Activated B cell treated with CpG ODN at 0.5 μM for 24 hours (primary cell): Measurements from ENCODE around the gene MINDY4. TPM values are rescaled to one million over a fixed set of nuclear protein-coding genes. Genes with fewer than 3 reads are reported as not detected.

ENCODE experiments used
- ATAC-seq: fragments of 200-7000 bp; cut with Tn5 transposase; one replicate; pipeline ENCODE4 v1.10.0; 2021; ENCODE audit warnings: low read depth, mild to moderate bottlenecking, moderate library complexity
- CTCF ChIA-PET: fragments of 350-600 bp; sonication (Branson Sonifier 250); formaldehyde crosslinking; loops from one replicate; lab custom pipeline; 2021; ENCODE audit warnings: antibody characterized with exemption; lab: Charles Lee
- POLR2A ChIA-PET: fragments of 350-600 bp; sonication (Branson Sonifier 250); formaldehyde crosslinking; loops from one replicate; lab custom pipeline; 2021; ENCODE audit warnings: antibody characterized with exemption; lab: Charles Lee
- DNase-seq: peaks from one replicate; pipeline ENCODE4 v3.0.0; 2022
- H3K27ac Mint-ChIP-seq: one replicate; pipeline ENCODE4 v1.8.0; 2020; ENCODE audit warnings: mixed read lengths
- H3K27me3 Mint-ChIP-seq: one replicate; pipeline ENCODE4 v1.8.0; 2021; ENCODE audit warnings: mixed read lengths
- H3K36me3 Mint-ChIP-seq: one replicate; pipeline ENCODE4 v1.8.0; 2021; ENCODE audit warnings: low read depth, mixed read lengths
- H3K4me1 Mint-ChIP-seq: one replicate; pipeline ENCODE4 v1.8.0; 2021; ENCODE audit warnings: mixed read lengths
- H3K4me3 Mint-ChIP-seq: one replicate; pipeline ENCODE4 v1.8.0; 2020; ENCODE audit warnings: mild to moderate bottlenecking, mixed read lengths
- H3K9me3 Mint-ChIP-seq: one replicate; pipeline ENCODE4 v1.8.0; 2020; ENCODE audit warnings: mixed read lengths
- intact Hi-C: fragments of 100-400 bp; cut with micrococcal nuclease; formaldehyde crosslinking; loops from one replicate; pipeline ENCODE4 v1.15.1; 2024
- total RNA-seq: library from RNA; stranded (reverse); gene quantifications from 2 replicates; pipeline ENCODE4 v1.2.3, GENCODE V29; 2022
- TF ChIP-seq, protein P1 (sequence below): fragments of 200-600 bp; IDR thresholded peaks from one replicate; pipeline ENCODE4 v1.8.0; 2022; ENCODE audit warnings: antibody characterized with exemption, mild to moderate bottlenecking

MINDY4 gene
- total RNA-seq, 1 donor from 2014 or later: 1.2 TPM

GRCh38 chr7:30837581-30837980, 66.4 kb downstream of the MINDY4 start:
- Mint-ChIP-seq H3K27me3 (no peaks in the 10 kb centered on the region), H3K9me3 (peaks cover 19% of the 10 kb centered on the region), H3K4me3 (no peak overlapping the region), H3K36me3 (peaks cover 4% of the 10 kb centered on the region), H3K4me1 (no peaks in the 10 kb centered on the region), H3K27ac (no peak overlapping the region)
- DNase-seq: no peak
- ChIA-PET CTCF (no interaction called here), POLR2A (no interaction called here)
- intact Hi-C loops: no loop called here
- ATAC-seq: no peak
- TF ChIP-seq, protein P1, sequence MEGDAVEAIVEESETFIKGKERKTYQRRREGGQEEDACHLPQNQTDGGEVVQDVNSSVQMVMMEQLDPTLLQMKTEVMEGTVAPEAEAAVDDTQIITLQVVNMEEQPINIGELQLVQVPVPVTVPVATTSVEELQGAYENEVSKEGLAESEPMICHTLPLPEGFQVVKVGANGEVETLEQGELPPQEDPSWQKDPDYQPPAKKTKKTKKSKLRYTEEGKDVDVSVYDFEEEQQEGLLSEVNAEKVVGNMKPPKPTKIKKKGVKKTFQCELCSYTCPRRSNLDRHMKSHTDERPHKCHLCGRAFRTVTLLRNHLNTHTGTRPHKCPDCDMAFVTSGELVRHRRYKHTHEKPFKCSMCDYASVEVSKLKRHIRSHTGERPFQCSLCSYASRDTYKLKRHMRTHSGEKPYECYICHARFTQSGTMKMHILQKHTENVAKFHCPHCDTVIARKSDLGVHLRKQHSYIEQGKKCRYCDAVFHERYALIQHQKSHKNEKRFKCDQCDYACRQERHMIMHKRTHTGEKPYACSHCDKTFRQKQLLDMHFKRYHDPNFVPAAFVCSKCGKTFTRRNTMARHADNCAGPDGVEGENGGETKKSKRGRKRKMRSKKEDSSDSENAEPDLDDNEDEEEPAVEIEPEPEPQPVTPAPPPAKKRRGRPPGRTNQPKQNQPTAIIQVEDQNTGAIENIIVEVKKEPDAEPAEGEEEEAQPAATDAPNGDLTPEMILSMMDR: no peak

GRCh38 chr7:30838008-30838407, 66.8 kb downstream of the MINDY4 start:
- ATAC-seq: no peak
- Mint-ChIP-seq H3K27ac (no peak overlapping the region), H3K4me1 (no peaks in the 10 kb centered on the region), H3K4me3 (no peak overlapping the region), H3K9me3 (peaks cover 15% of the 10 kb centered on the region), H3K36me3 (peaks cover 4% of the 10 kb centered on the region), H3K27me3 (no peaks in the 10 kb centered on the region)
- TF ChIP-seq, protein P1: no peak
- POLR2A ChIA-PET: no interaction called here
- intact Hi-C loops: no loop called here
- DNase-seq: no peak
- CTCF ChIA-PET: no interaction called here

DNA sequence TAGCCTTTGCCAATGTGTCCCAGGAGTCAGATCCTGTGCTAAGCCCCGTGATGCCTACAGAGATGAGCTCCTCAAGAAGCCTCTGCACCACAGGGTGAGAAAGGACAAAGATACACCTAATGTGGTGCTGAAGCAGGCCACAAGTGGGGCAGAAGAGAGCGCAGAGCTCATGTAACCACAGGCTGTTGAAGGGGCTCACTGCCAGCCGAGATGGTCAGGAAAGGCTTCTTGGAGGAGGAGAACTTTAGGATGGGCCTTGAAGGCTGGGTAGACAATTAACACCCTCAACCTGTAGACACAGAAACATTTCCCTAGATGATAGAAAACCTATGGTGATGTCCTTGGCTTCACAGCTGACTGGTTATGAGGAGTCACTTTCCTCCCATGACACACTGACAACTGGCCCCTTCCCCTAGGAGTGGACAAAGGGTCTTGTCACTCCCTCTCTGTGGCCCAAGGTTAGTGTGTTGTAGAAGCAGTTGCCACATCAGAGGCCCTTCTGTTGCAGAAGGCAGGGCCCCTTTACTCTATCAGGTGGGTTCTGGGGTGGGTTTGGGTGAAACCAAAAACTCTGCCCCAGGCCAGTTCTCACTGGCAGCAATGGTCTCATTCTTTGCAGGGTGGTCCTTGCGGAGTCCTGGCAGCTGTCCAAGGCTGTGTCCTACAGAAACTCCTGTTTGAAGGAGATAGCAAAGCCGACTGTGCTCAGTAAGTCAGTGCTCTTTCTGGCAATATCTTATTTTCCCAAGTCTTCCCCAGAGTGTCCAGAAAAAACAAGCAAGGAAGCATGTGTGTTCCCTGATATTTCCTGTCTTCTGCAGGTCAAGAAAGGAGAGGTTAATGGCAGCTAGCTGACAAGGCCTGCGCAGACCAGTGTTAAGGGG, 69.2 kb downstream of the MINDY4 start:
- no peaks in the 10 kb centered on the region for H3K27me3 Mint-ChIP-seq
- CTCF ChIA-PET: no interaction called here

DNA sequence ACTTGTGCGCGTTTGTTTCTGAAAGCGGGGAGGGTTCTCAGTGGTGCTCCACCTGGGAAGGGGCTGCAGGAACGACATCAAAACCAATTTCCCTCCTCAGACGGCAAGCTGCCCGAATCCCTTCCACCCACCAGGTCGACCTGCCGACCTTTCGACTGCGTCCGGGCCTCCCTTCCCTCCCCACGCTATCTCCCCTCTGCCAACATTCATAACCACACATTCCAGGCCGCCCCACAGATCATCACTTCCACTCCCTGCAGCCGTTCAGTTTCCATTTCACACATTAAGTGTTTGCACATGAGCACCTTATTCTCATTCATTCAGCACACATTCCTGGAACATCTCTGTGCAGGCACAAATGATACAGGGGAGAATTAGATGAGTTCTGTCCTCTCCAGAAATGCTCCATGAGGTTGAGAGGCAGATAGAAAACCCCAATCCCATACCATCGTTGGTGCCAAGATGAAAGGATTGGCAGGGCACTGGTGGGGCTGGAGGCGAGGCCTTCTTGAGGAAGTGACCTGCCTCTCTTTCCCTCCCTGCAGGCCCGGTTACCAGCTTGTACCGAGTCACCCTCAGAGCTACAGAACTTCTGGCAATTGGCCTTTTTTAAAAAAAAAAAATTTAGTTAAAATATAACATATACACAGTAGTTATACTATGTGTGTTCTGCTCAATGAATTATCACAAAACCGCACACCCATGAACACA, 70.0 kb downstream of the MINDY4 start:
- Mint-ChIP-seq H3K4me3 (no peak overlapping the region), H3K27ac (no peak overlapping the region), H3K4me1 (no peaks in the 10 kb centered on the region), H3K9me3 (no peaks in the 10 kb centered on the region), H3K36me3 (no peaks in the 10 kb centered on the region), H3K27me3 (no peaks in the 10 kb centered on the region)
- POLR2A ChIA-PET: no interaction called here
- CTCF ChIA-PET: no interaction called here
- DNase-seq (no peak), ATAC-seq (no peak)
- TF ChIP-seq, protein P1: no peak
- intact Hi-C loops: no loop called here

More for the DNA sequence above, 69.2 kb downstream of the MINDY4 start:
- POLR2A ChIA-PET: no interaction called here
- DNase-seq (no peak), ATAC-seq (no peak)
- Mint-ChIP-seq H3K4me1 (no peaks in the 10 kb centered on the region), H3K36me3 (no peaks in the 10 kb centered on the region), H3K4me3 (no peak overlapping the region), H3K9me3 (peaks cover 3% of the 10 kb centered on the region), H3K27ac (no peak overlapping the region)
- TF ChIP-seq, protein P1: no peak
- intact Hi-C loops: no loop called here
